HL-60/S4 treated with phorbol 12-myristate 13-acetate at 8.2 ng/mL for 4 days and 3 days (cell line): ENCODE measurements around the gene RAI1.

Experiments
- in situ Hi-C: fragments of 300-500 bp; cut with MboI; formaldehyde crosslinking; loops from 2 replicates; pipeline ENCODE4 v1.15.0; 2022; ENCODE audit warnings: low sequenced_read_pairs

RAI1 gene

GRCh38 chr17:17809531-17810083, 128.3 kb downstream of the RAI1 start:
- in situ Hi-C loops, result no loop called here

DNA sequence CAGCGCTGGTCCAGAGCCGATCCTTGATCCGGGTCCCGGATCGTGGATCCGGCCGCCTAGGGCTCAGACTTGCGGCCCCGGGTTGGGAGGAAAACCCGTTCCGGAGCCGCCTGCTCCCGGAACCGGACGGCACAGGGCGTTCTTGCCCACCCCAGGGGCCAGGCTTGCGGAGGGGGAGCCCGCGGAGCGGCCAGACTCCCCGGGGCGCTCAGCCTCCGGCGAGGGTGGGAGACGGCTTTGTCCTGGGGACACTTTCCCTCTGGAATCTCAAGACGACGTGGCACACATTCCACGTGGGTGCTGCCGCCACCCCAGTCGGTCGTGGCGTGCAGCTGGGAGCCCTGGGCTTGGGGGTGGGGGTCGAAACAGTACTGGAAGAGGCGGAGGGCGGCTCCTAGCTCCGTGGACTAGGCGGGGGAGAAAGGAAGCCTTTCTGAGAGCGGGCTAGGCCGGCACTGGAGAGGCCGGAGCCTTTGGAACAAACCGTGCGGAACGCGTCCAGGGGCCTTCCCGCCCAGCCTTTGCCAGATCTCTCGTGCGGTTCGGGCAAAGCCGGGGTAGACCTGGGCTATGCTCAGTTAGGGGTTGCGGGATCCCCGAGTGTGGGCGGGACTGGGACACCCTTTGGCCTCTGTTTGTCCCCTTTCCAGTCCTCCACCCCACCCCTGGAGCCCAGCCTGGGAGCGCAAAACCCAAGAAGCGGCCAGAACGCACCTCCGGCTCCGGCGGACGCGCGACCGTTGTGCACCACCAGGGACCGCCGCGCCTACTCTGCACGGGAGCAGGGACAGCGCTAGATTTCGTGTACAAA, 129.0 kb downstream of the RAI1 start:
- in situ Hi-C loops, result no loop called here

- in situ Hi-C loops, result no loop called here
Measured at GRCh38 chr17:17810895-17811248, 129.6 kb downstream of the RAI1 start.

DNA sequence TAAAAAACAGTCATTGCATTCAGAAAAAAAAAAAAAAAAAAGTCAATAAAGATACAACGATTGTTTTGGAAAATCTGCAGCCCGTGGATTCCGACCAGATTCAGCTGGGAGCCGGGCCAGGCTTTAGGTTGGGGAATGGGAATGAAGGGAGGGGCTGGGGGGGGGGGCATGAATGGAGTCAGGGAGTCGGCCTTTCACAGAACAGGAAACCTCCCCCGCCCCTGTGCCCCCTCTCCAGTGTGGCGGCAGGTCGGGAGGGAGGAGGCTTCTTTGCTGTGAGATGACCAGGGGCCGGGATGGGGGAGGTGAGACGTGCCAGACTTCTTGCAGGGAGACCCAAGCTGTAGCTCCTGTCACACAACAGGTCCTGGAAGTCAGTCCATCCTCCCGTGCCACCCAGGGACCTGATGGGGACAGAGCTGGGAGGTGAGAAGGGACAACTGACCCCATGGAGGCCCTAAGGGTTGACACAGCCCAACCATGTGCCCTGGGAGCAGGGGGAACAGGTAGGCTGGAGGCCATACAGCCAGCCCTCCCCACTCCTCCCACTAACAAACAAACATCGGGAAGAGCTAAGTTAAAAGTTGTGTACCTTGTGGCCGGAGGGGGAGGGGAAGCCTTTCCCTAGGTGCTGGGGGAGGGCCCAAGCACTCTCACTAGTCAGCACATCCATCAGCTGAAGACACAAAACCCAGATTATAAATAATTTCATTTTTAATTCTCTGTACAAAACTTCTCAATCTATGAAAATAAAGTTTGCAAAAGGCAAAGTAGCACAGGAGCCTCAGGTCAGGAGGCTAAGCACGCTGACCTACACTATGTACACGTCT, 130.3 kb downstream of the RAI1 start:
- in situ Hi-C loops, result no loop called here

DNA sequence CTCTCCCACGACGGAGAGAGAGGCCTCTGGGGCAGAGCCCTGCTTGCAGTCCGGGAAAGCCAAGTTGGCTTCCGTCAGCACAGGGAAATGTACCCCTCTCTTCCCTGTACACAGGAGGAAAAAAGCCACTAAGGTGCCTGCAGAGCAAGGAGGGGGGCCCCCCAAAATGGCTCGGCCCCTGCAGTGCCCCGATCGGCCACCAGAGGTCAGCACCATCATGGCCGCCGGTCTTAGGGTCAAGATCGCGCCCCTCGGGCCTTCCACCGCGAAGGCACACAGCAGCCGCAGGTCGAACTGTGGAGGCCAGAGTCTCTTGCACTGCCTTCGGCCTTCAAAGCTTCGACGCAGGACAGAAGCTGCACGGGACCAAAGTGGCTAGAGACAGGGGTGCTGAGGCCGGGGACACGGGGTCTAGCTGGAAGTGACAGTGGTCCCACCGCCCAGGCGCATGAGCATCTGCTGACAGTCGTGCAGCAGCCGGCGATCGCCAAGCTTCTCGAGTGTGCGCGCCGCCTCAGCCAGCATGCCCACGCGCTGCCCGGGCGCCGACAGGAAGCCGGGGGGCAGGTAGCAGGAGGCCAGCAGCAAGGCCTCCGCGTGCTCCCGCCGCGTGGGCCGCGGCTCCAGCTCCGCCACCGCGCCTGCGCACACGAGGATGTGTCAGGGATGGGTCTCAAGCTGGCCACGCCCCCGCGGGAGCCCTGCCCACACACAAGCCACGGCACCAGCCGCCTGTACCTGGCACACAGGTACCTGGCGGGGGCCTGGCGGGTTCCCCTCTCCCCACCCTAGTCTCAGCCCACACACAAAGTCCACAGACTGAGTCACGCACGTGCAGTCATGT, 131.2 kb downstream of the RAI1 start:
- in situ Hi-C loops, result no loop called here

DNA sequence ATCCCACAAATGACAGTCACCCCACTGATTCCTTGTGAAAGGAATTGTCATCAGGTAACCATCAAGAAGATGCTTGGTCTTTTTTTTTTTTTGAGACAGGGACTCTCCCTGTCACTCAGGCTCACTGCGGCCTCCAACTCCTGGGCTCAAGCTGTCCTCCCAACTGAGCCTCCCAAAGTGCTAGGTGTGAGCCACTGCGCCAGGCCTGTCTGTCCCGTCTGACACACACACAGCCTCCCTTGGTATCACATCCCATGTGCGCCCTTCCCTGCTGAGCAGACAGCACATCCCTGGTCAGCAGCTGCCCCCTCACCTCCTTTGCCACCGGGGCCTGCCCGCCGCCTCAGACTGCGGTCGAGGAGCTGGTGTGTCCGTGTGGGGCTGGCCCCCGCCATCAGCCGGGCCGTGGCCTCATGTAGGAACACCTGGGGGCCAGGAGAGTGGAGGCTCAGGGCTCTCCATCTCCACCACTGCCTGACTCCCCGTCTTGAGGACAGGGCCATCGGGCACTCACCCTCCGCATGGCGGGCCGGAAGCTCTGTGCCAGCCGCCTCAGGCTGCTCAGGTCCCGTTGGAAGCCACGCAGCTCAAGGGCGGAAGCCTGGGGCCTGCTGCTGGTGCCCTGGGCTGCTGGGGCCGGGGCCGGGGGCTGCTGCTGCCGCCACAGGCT, 131.9 kb downstream of the RAI1 start:
- in situ Hi-C loops, result no loop called here

- in situ Hi-C loops, result no loop called here
Measured at GRCh38 chr17:17813725-17814095, 132.5 kb downstream of the RAI1 start.

- in situ Hi-C loops, result no loop called here
Measured at GRCh38 chr17:17814162-17815061, 133.2 kb downstream of the RAI1 start.

- in situ Hi-C loops, result no loop called here
Measured at GRCh38 chr17:17815062-17815406, 133.8 kb downstream of the RAI1 start.

DNA sequence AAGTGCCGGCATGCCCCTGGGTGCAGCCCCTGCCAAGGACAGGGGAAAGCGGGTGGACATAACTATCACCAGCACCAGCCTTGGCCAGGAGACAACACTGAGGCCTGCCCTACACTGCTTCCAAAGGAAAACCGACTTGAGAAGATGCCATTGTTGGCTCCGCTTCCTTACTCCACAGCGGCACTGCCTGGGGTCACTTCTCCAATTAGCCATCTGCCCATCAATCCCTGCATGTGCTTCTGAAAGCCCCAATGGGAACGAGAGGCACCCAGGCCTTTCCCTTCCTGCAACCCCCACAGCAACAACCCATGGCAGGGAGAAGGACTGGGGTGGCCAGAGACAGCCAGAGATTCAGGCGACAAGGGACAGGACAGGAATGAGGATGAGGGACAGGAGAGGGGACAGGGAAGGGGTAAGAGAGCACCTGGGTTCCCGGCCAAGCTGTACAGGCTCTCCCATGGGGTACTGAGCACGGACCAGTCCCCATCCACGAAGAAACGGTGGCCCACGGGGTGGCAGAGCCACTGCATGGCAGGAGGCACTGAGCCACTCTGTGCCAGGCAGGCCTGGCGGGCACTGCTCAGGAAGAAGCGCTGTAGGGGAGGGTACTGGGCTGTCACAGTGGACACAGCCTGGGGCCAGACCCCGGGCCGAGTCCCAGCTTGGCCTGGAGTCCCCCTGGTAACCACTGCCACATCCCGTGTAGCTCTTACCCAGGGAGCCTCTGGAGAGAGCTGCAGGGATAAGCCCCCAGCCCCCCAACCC, 134.4 kb downstream of the RAI1 start:
- in situ Hi-C loops, result no loop called here

DNA sequence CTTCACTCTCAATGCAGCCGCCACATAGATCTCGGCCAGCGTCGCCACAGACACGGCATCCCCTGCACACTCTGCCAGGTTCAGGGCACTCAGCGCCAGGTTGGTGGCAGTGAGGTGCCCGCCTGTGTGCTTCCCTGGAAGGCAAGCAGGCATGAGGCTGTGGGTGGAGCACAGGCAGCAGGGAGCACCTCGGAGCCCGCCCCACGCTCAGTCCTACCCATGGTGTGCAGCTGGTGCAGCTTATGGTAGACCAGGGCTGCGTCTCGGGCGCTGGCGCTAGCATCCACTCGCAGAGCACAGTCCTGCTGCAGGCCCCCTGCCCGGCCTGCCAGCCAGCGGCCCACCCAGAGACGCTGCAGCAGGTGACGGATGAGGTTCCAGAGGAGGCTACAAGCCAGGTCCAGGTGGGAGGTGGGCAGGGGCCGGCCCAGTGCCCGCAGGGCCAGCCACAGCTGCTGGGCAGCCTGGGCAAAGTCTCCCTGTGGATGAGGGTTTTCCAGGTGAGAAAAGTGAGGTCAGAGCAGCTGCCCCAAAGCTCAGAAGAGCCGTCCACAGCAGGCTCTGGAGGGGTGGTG, 135.1 kb downstream of the RAI1 start:
- in situ Hi-C loops, result no loop called here

- in situ Hi-C loops, result no loop called here
Measured at GRCh38 chr17:17816831-17817551, 135.7 kb downstream of the RAI1 start.

GRCh38 chr17:17817552-17817947, 136.3 kb downstream of the RAI1 start:
- in situ Hi-C loops, result no loop called here

DNA sequence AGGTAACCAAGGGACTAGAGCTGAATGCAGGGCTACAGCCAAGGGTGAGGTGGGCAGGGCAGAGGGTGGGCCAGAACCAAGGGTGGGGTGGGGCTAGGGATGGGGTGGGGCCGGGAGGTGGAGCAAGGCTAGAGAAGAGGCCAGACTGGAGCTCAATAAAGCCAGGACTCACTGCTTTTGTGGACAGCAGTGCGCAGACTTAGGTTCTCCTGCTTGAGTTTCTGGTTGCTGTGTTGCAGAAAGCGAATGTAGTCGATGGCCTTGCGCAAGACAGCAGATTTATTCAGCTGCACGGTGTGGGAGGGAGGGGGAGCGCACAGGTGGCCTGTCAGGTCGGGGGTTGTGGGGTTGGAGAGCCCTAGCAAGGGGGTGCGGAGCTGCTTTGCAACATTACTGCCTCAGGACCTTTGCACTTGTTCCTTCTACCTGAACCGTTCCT, 136.8 kb downstream of the RAI1 start:
- in situ Hi-C loops, result no loop called here

DNA sequence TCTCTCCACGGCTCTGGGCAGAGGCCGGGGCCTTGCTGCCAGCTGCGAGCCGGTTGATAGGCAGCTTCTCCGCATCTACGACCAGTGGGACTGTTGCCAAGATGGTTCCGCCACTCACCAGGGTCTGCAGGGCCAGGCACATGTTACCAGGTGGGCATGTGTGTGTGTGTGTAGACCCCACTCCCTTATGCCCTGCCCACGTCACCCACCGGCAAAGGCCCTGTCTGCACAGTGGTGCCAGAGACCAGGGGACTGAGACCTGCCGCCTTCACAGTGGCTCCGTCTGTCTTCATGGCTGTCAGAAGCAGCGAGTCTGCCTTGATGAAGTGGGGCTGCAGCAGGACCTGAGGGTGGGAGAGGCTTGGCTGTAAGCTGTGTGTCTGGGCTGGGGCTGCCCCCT, 137.9 kb downstream of the RAI1 start:
- in situ Hi-C loops, result no loop called here

GRCh38 chr17:17819561-17819995, 138.3 kb downstream of the RAI1 start:
- in situ Hi-C loops, result no loop called here

DNA sequence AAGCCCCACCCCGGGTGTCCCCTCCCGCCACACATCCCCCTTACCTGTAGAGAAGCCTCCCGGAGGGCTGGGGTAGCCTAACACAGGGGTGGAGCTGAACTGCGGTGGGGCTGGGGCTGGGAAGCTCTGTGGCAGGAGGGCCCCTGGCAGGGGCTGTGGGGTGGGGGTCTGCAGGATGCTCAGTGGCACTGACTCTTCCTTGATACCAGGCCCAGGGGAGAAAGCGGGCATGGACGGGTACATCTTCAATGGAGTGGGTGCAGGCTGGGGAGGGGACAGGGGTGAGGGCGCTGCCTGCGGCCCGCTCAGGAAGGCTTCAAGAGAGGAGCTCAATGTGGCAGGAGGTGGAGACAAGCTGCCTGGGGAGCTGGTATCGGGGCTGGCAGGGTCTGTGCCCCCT, 138.8 kb downstream of the RAI1 start:
- in situ Hi-C loops, result no loop called here
